Stimulated activated CD4-positive, alpha-beta T cell treated with anti-CD3 and anti-CD28 coated beads, Interleukin-4, amount 100 ng/mL, for 24 hours (primary cell): ENCODE measurements around the gene ZDHHC12.
A peak's percentile ranks its signal among the peaks of the same experiment; 100 is the strongest.

Experiments
- DNase-seq: peaks from one replicate; pipeline ENCODE4 v3.0.0-alpha.2; 2020

Gene ZDHHC12

DNA sequence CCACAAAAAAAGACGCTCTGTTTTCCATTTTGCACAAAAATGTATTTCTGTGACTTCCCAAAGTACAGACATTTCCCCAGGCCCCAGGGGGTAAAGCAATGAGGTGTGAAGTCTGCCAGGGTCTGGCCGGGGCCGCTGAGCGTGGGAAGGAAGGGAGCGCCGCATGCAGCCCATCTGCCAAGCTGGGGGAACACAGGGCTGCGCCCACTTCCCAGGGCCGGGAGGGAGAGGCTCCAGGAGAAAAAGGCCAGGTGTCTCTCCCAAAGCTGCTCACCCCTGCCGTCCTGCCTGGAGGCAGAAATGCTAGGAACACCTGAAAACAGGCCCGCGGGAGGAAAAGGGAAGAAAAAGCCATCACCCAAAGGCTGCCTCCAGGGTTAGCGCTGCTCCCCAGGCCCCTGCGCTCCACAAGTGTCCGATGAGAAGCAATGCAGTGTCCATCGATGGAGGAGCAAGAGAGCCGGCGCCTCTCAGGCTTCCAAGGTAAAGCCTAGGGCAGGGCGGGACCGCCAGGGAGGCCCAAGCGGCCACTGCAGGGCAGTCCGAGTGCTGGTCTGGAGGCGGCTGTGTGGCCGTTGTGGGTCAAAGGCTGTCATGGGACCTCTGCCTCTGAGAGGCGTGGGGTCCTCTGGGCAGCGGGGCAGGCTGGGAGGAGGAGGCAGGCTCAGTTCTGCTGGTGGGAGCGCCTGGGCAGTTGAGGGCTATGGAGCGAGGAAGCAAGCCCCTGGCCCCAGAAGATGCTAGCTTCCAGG lies 6.0 kb upstream of the ZDHHC12 start:
- no peak for DNase-seq

DNA sequence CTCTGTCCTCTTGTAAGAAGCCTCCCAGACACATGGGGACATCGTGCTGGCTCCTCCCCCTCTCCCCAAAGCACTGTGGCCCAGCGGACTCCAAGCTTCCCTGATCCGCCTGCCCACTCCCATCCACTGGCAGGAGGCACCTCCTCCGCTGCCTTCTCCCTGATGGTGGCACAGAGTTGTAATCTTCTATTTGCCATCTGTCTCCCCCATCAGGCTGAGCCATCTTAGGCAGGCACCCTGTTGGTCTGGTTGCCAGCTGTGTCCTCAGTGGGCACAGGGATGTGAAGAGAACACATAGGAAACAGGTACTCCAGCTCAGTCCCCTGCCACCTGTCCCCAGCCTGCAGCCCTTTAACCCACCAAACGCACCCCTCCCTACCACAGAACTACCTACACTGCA lies 5.4 kb upstream of the ZDHHC12 start:
- no peak for DNase-seq

DNA sequence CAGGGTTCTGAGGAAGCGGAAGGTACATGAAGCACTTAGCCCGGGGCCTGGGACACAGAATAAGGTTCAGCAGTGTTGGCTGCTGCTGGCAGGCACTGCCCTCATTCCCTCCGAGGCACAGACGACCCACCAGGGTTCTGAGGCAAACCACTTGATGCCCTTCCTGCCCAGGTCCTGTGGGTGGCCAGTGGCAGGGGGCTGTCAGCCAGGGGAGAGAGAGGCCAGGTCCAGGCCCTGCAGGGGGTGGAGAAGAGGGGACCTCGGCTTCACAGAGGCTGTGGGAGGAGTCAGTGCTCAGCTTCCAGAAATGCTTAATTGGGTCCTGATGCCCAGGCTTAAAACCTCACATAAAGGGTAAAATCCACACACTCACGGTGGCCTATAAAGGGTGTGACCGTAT lies 4.4 kb upstream of the ZDHHC12 start:
- no peak for DNase-seq

DNA sequence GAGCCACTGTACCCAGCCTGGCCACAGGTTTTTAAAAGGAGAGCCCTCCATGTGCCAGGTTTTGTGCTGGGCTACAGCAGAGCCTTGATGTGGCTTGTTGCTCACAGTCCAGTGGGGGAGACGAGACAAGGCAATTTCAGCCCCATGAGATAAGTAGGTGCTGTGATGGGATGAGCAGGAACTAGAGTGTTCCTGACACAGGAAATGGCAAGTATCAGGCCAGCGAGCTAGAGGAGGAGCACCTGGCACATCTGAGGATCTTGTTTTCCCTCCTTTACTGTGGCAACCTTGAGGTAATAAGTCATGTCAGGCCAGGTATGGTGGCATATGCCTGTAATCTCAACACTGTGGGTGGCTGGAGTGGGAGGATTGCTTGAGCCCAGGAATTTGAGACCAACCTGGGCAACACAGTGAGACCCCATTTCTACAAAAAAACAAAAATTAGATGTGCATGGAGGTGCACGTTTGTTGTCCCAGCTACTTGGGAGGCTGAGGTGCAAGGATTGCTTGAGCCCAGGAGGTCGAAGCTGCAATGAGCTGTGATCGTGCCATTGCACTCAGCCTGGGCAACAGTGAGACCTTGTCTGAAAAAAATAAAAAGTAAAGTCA lies 3.8 kb upstream of the ZDHHC12 start:
- no peak for DNase-seq

DNA sequence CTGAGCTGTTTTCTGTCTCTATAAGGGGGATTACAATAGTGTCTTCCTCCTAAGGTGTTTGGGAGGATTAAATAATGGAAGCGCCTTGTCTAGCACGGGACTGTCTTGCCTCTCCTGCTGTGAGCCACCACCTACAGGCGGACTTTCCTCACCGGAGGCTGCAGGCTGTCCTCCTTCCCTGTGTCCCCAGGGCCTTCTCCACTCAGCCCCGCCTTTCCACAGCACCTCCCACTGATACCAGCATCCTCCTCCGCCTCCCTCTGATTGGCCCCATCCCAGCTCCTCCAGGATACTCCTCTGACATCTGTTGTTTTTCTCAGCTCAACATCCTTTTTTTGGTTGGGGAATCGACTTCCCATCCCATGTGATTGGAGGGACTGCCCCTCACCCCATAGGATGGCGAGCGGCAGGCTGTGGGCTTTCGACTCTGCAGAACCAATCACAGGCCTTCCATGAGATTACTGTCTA lies 851 bp upstream of the ZDHHC12 start:
- peak; percentile 42 for DNase-seq

DNA sequence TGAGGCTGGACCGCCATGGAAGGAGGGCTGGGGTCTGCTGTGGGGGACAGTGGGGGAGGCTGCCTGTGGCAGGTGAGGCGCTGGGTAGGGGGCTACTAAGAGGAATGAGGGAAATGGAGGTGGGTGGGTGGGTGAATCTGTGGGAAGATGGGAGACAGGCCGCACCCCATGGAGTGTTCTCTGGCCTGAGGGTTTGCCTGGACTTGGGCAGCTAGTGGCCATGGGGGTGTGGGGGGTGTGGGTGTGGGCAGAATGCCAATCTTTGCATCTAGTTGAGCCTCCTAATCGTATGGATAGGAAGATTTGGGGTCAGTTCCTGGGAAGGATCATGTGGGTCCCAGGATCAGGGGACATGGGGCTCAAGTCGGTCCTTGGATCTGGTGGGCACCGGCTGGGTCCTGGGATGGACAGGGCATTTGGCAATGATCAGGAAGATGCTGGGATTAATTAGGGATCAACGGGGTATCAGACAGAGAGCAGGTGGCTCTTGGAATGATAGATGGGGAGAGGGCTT lies 518 bp downstream of the ZDHHC12 start:
- no peak for DNase-seq

DNA sequence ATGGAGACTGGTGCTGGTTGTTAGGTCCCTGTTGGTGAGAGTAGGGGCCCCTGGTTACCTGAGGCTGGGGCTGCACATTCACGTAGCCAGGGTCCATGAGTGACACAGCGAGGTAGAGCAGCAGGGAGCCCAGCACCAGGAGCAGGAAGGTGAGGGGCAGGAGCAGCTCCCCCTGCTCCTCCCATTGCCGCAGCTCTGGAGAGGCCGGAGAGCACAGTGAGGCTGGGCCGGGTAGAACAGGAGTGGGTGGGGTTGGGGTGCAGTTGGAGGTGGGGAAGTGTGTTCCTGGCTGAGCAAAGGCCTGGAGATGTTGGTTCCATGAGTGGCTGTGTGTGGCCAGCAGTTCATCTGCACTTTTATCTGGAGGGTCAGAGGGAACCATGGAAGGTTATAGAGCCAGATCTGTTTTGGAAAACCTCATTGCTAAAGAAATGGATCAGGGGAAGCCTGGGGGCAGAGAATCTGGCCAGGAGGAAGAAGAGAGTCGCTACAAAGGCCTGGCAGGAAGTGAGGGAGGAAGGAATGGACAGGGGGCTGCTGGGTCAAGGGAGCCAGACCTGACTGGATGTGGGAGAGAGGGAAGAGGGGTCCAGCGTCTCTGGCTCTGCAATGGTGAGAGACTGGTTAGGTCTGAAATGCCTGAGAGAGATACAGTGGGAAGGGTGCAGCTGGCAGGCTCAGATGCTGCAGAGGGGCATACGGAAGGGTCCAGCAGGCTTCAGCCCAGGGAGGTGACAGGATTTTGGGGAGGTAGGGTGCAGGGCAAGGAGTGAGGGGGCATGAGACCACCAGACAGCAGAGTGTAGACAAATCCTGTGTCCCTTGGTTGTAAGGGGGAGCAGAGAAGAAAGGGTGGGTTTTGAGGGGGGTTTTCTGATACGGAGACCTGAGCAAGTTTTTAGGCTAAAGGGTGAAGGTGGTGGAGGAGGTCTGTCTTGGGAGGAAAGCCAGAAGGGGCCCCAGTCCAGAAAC lies 1.3 kb downstream of the ZDHHC12 start:
- no peak for DNase-seq

DNA sequence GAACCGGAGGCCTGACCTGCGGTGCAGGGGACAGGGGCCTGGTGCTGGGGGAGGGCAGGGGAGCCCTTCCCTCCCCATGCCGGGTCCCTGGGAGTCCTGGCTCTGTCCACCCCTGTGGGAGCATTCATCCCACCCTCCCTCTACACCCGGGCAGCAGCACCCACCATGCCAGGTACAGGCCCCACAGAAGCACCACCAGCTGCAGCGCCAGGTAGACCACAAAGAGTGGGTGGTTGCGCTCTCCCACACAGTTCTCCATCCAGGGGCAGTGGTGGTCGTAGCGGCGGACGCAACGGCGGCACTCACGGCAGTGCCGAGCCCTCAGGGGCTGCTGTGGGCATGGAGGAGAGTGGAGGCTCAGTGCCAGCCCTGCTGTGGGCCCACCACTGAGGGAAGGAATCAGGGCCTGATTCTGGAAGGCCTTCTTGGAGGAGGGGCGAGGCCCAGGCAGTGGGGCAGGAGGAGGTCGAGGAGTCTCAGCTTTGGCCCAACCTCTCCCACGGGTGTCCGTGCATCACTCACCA lies 2.4 kb downstream of the ZDHHC12 start:
- no peak for DNase-seq

DNA sequence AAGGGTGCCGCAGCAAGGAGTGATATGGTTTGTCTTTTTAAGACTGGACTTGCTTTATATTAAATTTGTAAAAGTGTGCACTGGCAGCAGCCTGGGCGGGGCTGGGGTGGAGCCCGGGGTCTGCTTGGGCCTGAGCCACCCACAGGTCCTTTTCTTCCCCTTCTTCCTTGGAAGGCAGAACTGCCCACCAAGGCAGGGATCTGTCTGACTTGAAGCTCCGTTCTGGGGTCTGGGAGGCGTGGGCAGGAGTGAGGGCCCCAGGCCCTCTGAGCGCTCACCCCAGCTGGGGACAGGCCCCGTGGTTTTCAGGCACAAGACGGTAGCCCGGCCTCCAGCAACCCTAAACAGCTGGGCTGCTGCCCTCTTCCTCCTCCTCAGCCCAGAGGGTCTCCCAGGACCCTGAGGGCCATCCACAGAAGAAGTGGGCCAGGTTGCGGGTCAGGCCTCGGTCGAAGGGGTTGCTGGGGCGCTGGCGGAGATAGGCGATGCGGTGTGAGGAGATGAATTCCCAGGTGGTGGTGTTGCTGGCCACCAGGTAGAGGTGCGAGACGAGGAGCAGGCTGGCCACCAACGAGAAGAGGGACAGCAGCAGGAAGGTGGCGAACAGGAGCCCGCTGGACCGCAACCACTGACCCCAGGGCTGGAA lies 3.0 kb downstream of the ZDHHC12 start:
- no peak for DNase-seq

DNA sequence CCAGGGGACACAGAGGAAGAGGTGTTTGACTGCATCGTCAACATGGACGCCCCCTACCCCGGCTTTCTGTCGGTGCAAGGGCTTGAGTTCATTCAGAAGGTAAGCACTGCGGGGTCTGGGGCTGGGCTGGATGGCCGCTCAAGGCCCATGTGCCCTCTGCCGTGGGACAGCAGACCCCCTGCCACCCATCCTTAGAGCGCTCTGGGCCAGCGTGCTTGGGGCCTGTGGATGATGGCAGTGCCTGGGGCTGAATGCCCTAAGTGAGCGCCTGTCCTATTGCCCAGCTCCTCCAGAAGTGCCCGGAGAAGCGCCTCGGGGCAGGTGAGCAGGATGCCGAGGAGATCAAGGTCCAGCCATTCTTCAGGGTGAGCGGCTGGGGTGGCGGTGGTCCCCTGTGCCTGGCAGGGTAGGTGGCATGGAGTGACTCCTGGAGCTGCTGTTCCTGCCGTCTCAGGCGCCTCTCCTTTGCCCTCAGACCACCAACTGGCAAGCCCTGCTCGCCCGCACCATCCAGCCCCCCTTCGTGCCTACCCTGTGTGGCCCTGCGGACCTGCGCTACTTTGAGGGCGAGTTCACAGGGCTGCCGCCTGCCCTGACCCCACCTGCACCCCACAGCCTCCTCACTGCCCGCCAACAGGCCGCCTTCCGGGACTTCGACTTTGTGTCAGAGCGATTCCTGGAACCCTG lies 3.9 kb downstream of the ZDHHC12 start:
- no peak for DNase-seq

DNA sequence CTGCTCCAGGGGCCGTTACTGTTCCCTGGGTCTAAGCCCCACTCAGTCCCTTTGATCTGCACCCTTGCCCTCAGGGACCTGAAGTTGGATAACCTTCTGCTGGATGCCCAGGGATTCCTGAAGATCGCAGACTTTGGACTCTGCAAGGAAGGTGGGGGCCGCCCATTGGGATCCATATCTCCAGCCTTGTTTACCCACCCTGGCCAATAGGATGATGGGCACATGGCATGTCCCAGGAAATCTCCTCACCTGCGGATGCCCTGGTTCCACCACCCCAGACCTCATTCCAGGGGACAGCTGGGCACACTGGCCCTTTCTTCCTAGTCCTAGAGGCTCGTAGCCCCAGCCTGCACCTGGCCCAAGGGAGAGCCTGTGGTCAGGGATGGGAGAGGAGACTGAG lies 5.5 kb downstream of the ZDHHC12 start:
- no peak for DNase-seq

DNA sequence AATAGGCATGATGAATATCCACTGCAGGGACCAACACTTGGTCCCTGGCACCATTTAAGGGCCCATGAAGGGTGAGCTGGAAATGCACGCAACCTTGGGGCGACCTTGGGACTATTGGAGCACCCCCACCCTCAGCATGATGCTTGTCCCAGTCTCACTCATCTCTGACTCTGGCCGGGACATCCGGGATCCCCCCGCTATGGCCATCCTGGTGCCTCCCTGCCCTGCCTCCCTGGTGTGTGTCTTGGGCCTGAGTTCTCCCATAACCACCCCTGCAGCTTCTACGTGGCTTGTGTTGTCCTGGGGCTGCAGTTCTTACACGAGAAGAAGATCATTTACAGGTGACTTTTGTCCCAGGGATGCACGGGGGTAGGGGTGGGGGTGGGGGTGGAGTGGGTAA lies 5.9 kb downstream of the ZDHHC12 start:
- DNase-seq: no peak

DNA sequence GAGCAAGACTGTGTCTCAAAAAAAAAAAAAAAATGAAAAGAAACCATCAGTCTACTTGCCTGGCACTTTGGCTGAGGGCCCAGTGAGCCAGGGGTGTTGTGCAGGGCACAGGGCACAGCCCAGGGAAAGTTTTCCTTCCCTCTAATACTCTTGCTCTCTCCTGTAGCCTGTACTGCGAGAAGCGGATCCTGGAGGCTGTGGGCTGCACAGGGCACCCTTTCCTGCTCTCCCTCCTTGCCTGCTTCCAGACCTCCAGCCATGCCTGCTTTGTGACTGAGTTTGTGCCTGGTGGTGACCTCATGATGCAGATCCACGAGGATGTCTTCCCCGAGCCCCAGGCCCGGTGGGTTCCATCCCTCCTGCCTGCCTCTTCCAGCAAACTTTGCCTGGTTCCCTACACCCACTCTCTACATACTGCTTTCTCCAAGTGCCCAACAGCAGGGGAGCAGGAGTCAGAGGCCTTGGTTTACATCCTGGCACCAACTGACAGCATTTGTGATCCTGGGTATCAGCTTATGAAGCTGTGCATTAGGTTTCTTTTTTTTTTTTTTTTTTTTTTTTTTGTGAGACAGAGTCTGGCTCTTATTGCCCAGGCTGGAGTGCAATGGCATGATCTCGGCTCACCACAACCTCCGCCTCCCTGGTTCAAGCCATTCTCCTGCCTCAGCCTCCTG lies 7.2 kb downstream of the ZDHHC12 start:
- no peak for DNase-seq

DNA sequence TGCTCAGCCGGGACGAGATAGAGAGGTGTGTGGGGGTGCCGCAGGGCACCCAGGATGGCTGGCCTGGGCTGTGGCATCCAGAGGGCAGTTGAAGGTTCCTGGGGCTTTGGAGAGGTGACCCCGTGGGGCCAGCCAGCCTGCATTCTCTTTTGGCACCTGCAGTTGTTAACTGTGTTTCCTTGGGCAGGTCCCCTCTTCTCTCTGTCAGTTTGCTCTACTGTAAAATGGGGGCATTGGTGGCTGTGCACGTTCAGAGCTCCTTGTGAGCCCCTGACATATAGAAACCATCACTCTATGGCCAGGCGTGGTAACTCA lies 8.5 kb downstream of the ZDHHC12 start:
- no peak for DNase-seq

DNA sequence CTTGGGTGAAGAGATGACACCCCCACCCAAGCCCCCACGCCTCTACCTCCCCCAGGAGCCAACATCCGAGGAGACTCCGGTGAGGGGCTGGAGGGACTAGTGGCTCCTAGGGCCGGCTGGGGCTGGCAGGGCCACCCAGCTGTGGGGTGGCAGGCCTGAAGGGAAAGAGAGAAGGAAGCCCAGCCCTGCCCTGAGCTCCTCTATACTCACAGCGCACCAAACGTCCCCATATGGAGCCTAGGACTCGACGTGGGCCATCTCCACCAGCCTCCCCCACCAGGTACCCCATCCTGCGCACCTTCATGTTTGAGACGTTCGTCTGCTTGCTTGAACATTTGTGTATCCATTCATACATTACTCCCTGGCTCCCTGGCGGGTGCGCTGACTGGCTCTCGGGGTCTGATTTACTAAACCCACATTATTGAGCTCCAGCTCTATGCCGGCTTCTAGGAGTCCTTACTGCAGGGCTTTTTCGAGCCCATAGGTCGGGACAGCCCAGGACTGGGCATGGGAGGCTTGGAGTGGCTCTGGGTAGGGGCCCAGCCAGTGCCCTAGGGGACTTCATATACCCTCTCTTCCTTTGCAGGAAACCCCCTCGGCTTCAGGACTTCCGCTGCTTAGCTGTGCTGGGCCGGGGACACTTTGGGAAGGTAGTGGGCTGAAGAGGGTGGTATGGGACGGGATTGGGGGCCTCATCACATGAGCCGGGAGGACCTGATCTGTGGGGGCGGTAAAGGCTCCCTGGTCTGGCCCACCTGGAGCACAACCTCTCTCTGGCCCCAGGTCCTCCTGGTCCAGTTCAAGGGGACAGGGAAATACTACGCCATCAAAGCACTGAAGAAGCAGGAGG lies 9.1 kb downstream of the ZDHHC12 start:
- no peak for DNase-seq

DNA sequence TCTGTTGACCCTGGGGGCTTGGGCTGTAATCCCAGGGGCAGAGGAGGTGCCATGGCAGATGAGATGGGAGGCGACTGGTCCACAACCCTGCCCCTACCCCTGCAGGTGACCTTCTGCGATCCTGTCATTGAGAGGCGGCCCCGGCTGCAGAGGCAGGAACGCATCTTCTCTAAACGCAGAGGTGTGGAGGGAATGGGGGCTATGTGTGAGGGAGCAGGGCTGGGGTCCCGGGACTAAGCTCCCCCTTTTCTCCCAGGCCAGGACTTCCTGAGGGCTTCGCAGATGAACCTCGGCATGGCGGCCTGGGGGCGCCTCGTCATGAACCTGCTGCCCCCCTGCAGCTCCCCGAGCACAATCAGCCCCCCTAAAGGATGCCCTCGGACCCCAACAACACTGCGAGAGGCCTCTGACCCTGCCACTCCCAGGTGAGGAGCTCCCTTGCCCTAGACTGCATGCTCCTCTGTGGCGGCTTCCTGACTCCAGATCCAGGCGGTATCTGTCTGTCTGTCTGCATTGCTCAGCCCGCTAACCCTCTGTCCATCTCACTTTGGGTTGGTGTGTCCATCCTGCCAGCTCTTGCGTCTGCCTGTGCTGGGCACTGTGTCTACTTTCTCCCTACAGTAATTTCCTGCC lies 9.9 kb downstream of the ZDHHC12 start:
- DNase-seq: no peak

DNA sequence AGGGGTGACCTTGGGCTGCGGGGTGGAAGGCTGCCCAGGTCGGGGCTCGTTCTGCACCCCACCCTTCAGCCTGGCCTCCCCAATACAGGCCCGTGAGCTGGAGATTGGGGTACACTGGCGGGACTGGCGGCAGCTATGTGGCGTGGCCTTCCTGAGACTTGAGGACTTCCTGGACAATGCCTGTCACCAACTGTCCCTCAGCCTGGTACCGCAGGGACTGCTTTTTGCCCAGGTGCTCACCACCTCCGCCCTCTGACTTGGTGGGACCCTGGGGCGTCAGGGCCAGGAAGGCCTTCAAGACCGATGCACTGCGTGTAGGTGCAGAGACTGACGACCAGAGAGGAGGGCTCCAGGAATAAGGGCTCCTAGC lies 10.5 kb downstream of the ZDHHC12 start:
- no peak for DNase-seq

DNA sequence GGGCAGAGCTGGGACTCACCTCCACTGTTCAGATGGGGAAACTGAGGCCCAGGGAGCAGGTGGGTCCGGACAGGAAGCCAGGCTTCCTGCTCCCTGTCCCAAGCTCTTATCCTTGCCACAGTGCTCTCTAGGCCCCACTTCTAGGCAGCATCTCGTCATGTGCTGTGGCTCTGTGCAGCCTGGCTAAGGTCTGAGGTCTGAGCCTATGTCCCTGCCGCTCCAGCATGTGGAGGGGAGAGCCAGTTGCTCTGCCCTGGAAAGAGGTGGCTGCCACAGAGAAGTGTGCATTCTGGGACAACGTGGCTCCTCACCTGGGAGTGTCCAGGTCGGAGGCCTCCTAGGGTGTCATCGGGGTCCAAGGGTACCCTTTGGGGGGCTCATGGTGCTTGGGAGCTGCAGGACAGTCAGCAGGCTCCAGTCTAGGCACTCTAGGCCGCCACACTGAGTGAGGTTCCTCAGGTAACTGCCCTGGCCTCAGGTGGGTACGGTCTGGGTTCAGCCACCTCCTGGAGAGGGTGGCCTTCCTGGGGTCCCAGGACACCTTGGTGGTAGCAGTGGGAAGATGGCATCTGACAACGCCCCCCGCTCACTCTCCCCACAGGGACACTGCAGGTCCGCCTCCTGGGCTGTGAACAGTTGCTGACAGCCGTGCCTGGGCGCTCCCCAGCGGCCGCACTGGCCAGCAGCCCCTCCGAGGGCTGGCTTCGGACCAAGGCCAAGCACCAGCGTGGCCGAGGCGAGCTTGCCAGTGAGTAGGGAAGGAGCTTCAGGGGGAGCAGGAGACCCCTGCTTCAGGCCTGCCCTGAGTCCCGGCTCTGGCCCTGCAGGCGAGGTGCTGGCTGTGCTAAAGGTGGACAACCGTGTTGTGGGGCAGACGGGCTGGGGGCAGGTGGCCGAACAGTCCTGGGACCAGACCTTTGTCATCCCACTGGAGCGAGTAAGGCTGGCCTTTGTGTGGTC lies 11.2 kb downstream of the ZDHHC12 start:
- no peak for DNase-seq

DNA sequence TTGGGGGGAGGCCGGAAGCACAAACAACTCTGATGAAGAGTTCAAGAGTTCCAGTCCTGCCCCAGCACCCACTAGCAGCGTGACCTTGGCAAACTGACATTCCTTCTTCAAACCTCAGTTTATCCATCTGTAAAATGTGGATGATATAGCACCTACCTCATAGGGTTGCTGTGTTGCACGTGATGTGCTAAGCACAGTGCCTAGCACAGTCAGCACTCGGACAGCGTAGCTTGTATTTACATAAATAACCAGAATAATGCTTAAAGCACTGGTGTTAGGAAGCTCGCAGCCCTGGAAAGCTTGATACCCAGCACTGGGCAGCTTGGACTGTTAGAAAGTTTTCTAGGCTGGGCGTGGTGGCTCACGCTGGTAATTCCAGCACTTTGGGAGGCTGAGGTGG lies 16.5 kb downstream of the ZDHHC12 start:
- DNase-seq: no peak
